NCI-H82 treated with DMSO at 0.1 percent for 48 hours (cell line): ENCODE results near the gene PARD6G.

Experiments
- DNase-seq: peaks from one replicate; lab custom pipeline; 2025; ENCODE audit not compliant: unreplicated experiment; lab: John Stamatoyannopoulos, UW

PARD6G gene

DNA sequence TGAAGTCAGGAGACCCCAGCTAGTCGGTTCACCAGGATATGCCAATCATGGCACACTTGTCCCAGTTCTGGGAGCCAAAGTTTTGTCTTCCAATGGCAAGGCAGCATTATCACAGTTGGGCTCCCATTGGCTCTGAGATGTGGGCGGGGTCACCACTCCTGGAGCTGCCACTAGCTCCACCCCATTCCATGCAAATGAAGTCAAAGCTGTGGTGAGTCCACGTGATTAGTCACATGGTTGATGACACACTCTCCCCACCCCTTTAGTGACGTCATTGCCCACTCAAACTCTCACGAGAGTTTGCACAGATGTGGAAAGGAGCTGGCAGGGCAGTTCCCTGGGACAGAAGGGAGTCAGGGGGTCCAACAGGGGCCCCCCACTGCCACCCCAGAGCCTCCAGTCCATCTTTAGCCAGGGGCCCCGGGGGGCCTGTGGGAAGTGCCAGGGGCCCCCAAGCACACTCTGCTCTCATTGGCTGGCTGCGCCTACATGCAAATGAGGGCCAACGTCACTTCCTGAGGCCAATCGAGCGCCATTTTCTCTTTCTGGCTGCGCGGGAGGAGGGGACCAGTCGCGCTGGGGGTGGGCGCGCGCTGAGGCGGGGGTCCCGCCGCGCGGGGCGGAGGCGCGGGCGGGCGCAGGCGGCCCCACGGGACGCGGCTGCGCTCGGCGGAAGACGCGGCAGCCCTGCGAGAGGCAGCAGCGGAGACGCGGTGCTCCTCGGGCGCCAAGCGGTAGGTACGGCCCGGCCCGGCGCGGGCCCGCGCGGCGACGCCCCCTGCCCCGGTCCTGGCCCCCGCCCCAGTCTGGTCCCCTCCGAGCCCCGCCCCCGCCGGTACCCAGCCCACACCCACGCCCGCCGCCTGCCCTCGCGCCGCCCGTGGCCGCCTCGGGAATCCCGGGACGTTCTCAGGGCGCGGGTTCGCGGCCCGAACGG, 138.3 kb downstream of the PARD6G start, which contains the start of gene ADNP2:
ADNP2 (plus strand) TSS at position 524 of the 937 bp plus-strand sequence. CDS start 8,281 bp downstream, outside the sequence.
- peak; percentile 84 for DNase-seq

DNA sequence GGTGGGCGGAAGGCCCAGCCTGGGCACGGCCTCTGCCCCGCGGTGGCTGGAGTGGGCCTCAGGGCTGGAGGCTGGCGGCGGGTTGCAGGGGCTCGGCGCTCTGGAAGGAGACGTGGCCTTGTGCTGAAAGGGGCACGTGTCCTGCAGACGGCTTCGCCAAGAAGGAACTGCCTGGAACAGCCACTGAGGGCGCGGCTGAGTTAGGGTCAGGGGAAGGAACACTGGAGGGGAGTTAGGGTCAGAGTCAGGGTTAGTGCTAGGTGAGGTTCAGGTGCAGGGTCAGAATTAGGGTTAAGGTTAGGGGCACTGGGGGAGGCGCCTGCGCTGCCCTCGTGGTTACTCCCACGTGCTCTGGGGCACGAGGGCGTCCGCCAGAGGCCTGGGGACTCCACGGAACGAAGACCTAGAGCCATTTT, 139.2 kb downstream of the PARD6G start:
- DNase-seq: no peak

DNA sequence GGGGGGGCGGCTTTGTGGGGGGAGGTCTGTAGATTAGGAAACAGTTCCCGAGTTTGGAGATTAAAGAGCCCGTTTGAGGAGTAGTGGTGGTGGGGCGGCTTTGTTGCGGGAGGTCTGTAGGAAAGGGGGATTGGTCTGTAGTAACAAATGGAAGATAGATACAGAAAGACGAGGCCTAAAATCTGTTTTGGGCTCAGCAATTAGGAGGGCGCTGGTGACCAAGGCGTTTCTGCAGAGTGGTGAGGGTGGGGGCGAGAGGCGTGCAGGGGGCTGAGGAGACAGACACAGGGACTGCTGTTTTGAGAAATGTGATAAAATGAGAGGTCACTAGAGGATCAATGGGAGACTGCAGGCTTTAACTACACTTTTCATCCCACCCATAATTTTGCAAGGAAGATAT, 139.9 kb downstream of the PARD6G start:
- no peak for DNase-seq
